Mesenchymal stem cell (in vitro differentiated cells and primary cell): Measurements from ENCODE around the gene PRAMEF14.
"Not testable (repeated sequence)": the region's sequence is repeated elsewhere in the genome, so short reads cannot be mapped to it uniquely, and the experiment has no call there.

Experiments used
- DNase-seq: peaks from one replicate; pipeline ENCODE4 v3.0.0-alpha.2; 2013
- H2AFZ ChIP-seq: one replicate; pipeline ENCODE4 v1.6.1; 2013; ENCODE audit warnings: low read depth, mild to moderate bottlenecking, control low read depth, inconsistent platforms, low read length, moderate library complexity
- H2AK5ac ChIP-seq: 2 replicates; pipeline ENCODE4 v1.6.1; 2013; ENCODE audit warnings: low read length, moderate library complexity, mild to moderate bottlenecking, inconsistent platforms; ENCODE audit not compliant: severe bottlenecking
- H2BK120ac ChIP-seq: one replicate; pipeline ENCODE4 v1.6.1; 2013; ENCODE audit warnings: low read depth, mild to moderate bottlenecking, inconsistent platforms, low read length, moderate library complexity
- H2BK12ac ChIP-seq, 2 experiments: one replicate each; pipeline ENCODE4 v1.6.1; 2013; ENCODE audit warnings: inconsistent platforms in 2 of 2, low read length in 2 of 2, mild to moderate bottlenecking in 2 of 2, moderate library complexity in 2 of 2, control low read depth in 1 of 2
- H2BK15ac ChIP-seq: one replicate; pipeline ENCODE4 v1.6.1; 2013; ENCODE audit warnings: mild to moderate bottlenecking, low read depth, inconsistent platforms; ENCODE audit not compliant: poor library complexity, severe bottlenecking
- H2BK5ac ChIP-seq: 2 replicates; pipeline ENCODE4 v1.6.1; 2013; ENCODE audit warnings: low read depth, mild to moderate bottlenecking, low read length, control low read depth, inconsistent platforms; ENCODE audit not compliant: poor library complexity, severe bottlenecking
- H3K14ac ChIP-seq, 2 experiments: one replicate each; pipeline ENCODE4 v1.6.1; 2013; ENCODE audit warnings: inconsistent platforms in 2 of 2, low read length in 2 of 2, control low read depth in 1 of 2, mild to moderate bottlenecking in 1 of 2, moderate library complexity in 1 of 2
- H3K18ac ChIP-seq, 2 experiments: one replicate each; pipeline ENCODE4 v1.6.1; 2013; ENCODE audit warnings: inconsistent platforms in 2 of 2, low read length in 2 of 2, control low read depth in 1 of 2, low read depth in 1 of 2, mild to moderate bottlenecking in 1 of 2
- H3K23ac ChIP-seq, 2 experiments: one replicate each; pipeline ENCODE4 v1.6.1; 2013; ENCODE audit warnings: inconsistent platforms in 2 of 2, low read length in 2 of 2, mild to moderate bottlenecking in 2 of 2, moderate library complexity in 2 of 2, control low read depth in 1 of 2
- H3K27ac ChIP-seq: 2 replicates; pipeline ENCODE4 v1.5.1; 2013; ENCODE audit warnings: mild to moderate bottlenecking, moderate library complexity, low read length, control low read depth, inconsistent platforms; ENCODE audit not compliant: poor library complexity, severe bottlenecking
- H3K27me3 ChIP-seq, 2 experiments: 2 replicates each; pipeline versions ENCODE4 v1.6.1 to v1.7.0; 2013; ENCODE audit warnings: low read length in 2 of 2, mild to moderate bottlenecking in 2 of 2, moderate library complexity in 2 of 2, control low read depth in 1 of 2, inconsistent platforms in 1 of 2; ENCODE audit not compliant: control insufficient read depth in 1 of 2, insufficient read depth in 1 of 2
- H3K36me3 ChIP-seq, 2 experiments: 2 replicates each; pipeline versions ENCODE4 v1.6.1 to v1.7.0; 2013; ENCODE audit warnings: low read length in 2 of 2, control low read depth in 1 of 2, inconsistent platforms in 1 of 2, low read depth in 1 of 2, mild to moderate bottlenecking in 1 of 2; ENCODE audit not compliant: insufficient read depth in 2 of 2, control insufficient read depth in 1 of 2
- H3K4ac ChIP-seq, 2 experiments: one replicate each; pipeline ENCODE4 v1.6.1; 2013; ENCODE audit warnings: inconsistent platforms in 2 of 2, low read length in 2 of 2, mild to moderate bottlenecking in 2 of 2, moderate library complexity in 2 of 2, control low read depth in 1 of 2, low read depth in 1 of 2
- H3K4me1 ChIP-seq: 2 replicates; pipeline ENCODE4 v1.6.1; 2013; ENCODE audit warnings: low read depth, low read length, control low read depth; ENCODE audit not compliant: control insufficient read depth, insufficient read depth
- H3K4me2 ChIP-seq: 2 replicates; pipeline ENCODE4 v1.6.1; 2013; ENCODE audit warnings: low read length, mild to moderate bottlenecking, inconsistent platforms; ENCODE audit not compliant: poor library complexity, severe bottlenecking
- H3K4me3 ChIP-seq, 2 experiments: 2 replicates each; pipeline versions ENCODE4 v1.5.1 to v1.7.0; 2013; ENCODE audit warnings: low read length in 2 of 2, mild to moderate bottlenecking in 2 of 2, control low read depth in 1 of 2, low read depth in 1 of 2; ENCODE audit not compliant: insufficient read depth in 1 of 2
- H3K79me1 ChIP-seq: replicated peaks from 2 replicates; pipeline ENCODE4 v1.6.1; 2013; ENCODE audit warnings: mild to moderate bottlenecking, control low read depth, low read length, inconsistent platforms; ENCODE audit not compliant: poor library complexity, severe bottlenecking
- H3K9ac ChIP-seq: 2 replicates; pipeline ENCODE4 v1.7.0; 2013; ENCODE audit warnings: mild to moderate bottlenecking, low read length, moderate library complexity
- H3K9me3 ChIP-seq: 2 replicates; pipeline ENCODE4 v1.7.0; 2013; ENCODE audit warnings: mild to moderate bottlenecking, low read length; ENCODE audit not compliant: control insufficient read depth
- H4K8ac ChIP-seq: one replicate; pipeline ENCODE4 v1.6.1; 2013; ENCODE audit warnings: inconsistent platforms, mild to moderate bottlenecking, low read length, moderate library complexity
- H4K91ac ChIP-seq: one replicate; pipeline ENCODE4 v1.6.1; 2013; ENCODE audit warnings: mild to moderate bottlenecking, low read length, inconsistent platforms
- WGBS: methylation state at CpG from one replicate; pipeline ENCODE4 v1.1.7; 2013; ENCODE audit warnings: mixed read lengths; 5-methylcytosine and 5-hydroxymethylcytosine counted together

PRAMEF14 gene

DNA sequence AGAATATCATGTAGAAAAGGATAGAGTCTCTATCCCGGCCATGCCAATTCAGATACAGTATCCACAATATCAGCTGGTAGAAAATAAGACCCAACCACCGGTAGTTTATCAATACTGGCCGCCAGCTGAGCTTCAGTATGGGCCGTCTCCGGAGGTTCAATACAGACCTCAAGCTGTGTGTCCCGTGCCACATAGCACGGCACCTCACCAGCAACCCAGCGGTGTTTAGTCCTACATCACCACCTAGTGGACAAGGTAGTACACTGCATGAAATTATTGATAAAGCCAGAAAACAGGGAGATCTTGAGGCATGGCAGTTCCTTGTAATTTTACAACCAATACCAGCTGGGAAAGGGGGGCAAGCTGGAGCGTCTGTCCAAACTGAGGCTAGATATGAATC, 7.5 kb upstream of the PRAMEF14 start:
- not testable (repeated sequence) for H2AFZ ChIP-seq, H4K8ac ChIP-seq, H3K18ac ChIP-seq, H3K36me3 ChIP-seq, H3K27ac ChIP-seq, H3K4ac ChIP-seq, H3K9me3 ChIP-seq, H4K91ac ChIP-seq, H3K79me1 ChIP-seq, DNase-seq, H2BK12ac ChIP-seq, H3K9ac ChIP-seq, H3K4me3 ChIP-seq, H3K23ac ChIP-seq, H3K4me2 ChIP-seq, H3K27me3 ChIP-seq, H2BK15ac ChIP-seq, H3K14ac ChIP-seq, H2BK5ac ChIP-seq, H2AK5ac ChIP-seq, H2BK120ac ChIP-seq, H3K4me1 ChIP-seq
- WGBS = no CpG with 5 or more reads among the region's 9 CpGs

DNA sequence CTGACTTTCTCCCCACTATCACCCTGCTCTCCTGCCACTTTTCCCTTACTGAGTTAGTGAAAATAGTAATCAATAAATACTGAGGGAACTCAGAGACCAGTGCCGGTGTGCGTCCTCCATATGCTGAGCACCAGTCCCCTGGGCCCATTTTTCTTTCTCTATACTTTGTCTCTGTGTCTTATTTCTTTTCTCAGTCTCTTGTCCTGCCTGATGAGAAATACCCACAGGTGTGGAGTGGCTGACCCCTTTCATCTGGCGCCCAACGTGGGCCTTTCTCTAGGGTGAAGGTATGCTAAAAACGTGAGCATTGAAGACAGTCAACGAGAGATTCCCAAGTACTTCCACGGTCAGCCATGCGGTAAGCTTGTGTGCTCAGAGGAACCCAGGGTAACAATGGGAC, 6.5 kb upstream of the PRAMEF14 start:
- H3K36me3 ChIP-seq, H2AFZ ChIP-seq, H3K18ac ChIP-seq, H3K23ac ChIP-seq, H2BK5ac ChIP-seq, H3K9me3 ChIP-seq, H3K4me2 ChIP-seq, H3K4ac ChIP-seq, H3K4me1 ChIP-seq, H4K91ac ChIP-seq, H3K9ac ChIP-seq, H2BK120ac ChIP-seq, H3K27me3 ChIP-seq, H4K8ac ChIP-seq, H2BK12ac ChIP-seq, H2AK5ac ChIP-seq, H2BK15ac ChIP-seq, H3K27ac ChIP-seq, H3K14ac ChIP-seq, H3K79me1 ChIP-seq, H3K4me3 ChIP-seq: not testable (repeated sequence)
- DNase-seq = peak; percentile 0
- 100% methylated on average over 2 of the region's 8 CpGs for WGBS

DNA sequence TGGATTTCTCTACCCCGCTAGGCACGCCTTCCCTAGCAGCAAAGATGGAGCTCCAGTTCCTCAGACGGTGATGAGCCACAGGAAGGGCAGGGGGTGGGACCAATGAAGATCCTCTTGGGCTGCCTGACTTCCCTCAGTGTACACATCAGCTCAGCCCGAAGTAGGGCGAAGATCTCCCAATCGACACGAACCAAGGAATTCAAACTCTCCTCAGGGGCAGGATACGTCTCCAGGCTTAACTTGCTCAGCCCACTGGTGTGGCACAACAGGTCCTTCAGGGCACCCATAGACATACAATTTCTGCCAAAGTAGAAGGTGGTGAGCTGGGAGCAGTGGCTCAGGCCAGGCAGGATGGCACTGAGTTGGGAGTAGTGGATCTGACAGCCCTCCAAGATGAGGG, 4.4 kb downstream of the PRAMEF14 start:
- not testable (repeated sequence) for DNase-seq, H3K27me3 ChIP-seq, H3K9me3 ChIP-seq, H3K4me3 ChIP-seq, H3K4me1 ChIP-seq, H3K9ac ChIP-seq, H2AFZ ChIP-seq, H3K36me3 ChIP-seq, H2BK15ac ChIP-seq, H4K91ac ChIP-seq, H2BK120ac ChIP-seq, H3K79me1 ChIP-seq, H3K27ac ChIP-seq, H3K14ac ChIP-seq, H2AK5ac ChIP-seq, H3K4me2 ChIP-seq, H2BK5ac ChIP-seq, H3K4ac ChIP-seq, H2BK12ac ChIP-seq, H3K18ac ChIP-seq, H3K23ac ChIP-seq, H4K8ac ChIP-seq
- WGBS = 82% methylated on average over 7 of the region's 8 CpGs

DNA sequence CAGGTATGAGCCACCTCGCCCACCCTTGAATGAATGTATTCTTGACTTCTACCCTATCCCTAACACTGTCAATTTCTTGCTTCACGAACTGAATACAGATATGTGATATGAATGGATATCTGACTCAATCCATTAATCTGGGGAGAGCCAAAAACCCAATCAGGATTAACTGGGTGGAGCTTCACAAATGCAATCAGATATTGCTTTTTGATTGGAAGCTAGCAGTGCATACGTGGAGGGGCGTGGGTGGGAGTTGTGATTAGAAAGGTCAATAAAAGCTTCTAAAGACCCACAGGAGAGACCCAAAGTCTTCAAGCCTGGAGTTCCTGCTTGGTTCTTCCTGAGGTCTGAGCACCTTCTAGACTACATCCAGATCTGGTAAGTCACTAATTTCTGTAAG, 31.7 kb downstream of the PRAMEF14 start, which contains the start of gene PRAMEF15:
Gene PRAMEF15 (plus strand): TSS at position 301 of the 400 bp plus-strand sequence. CDS start 2,827 bp downstream, outside the sequence.
- WGBS = no CpG with 5 or more reads among the region's 4 CpGs
- H3K79me1 ChIP-seq, H2AFZ ChIP-seq, H2AK5ac ChIP-seq, H2BK120ac ChIP-seq, H3K23ac ChIP-seq, H3K36me3 ChIP-seq, H3K4me1 ChIP-seq, H3K4me3 ChIP-seq, H2BK12ac ChIP-seq, H3K9me3 ChIP-seq, H2BK15ac ChIP-seq, DNase-seq, H3K18ac ChIP-seq, H3K14ac ChIP-seq, H3K4ac ChIP-seq, H3K4me2 ChIP-seq, H4K91ac ChIP-seq, H3K27ac ChIP-seq, H4K8ac ChIP-seq, H2BK5ac ChIP-seq, H3K27me3 ChIP-seq, H3K9ac ChIP-seq: not testable (repeated sequence)
